C1 segment of cervical spinal cord (tissue), 14 donors: ENCODE data around the gene CREB3L2.
"Not testable (repeated sequence)": the region's sequence is repeated elsewhere in the genome, so short reads cannot be mapped to it uniquely, and the experiment has no call there.

ENCODE experiments used
- DNase-seq, 14 donors: peaks; one replicate each; lab custom pipeline; 2025; lab: John Stamatoyannopoulos, UW

The CREB3L2 gene

GRCh38 chr7:138001529-138002095 is at the start of gene CREB3L2:
Gene CREB3L2 (minus strand): TSS chr7:138002086. CDS start chr7:138001705, 381 bp downstream.
- DNase-seq, result peak in 7 of 14 donors; percentile 59 to 76 (median 73)

- no peak for DNase-seq
These were observed 47.7 kb upstream of the CREB3L2 start for GRCh38 chr7:138049505-138050116.

- no peak for DNase-seq
These were observed 46.0 kb upstream of the CREB3L2 start for GRCh38 chr7:138047907-138048306.

- DNase-seq, result no peak
These were observed 43.0 kb upstream of the CREB3L2 start for GRCh38 chr7:138044897-138045296.

- not testable (repeated sequence) for DNase-seq
These were observed 38.2 kb upstream of the CREB3L2 start for GRCh38 chr7:138040063-138040462.

GRCh38 chr7:138036135-138036534 is 34.2 kb upstream of the CREB3L2 start:
- no peak for DNase-seq

GRCh38 chr7:138033241-138033640 is 31.4 kb upstream of the CREB3L2 start:
- no peak for DNase-seq

GRCh38 chr7:138032770-138033169 is 30.9 kb upstream of the CREB3L2 start:
- no peak for DNase-seq

GRCh38 chr7:138032186-138032585 is 30.3 kb upstream of the CREB3L2 start:
- no peak for DNase-seq

- DNase-seq, result no peak
These were observed 28.9 kb upstream of the CREB3L2 start for GRCh38 chr7:138030679-138031351.

GRCh38 chr7:138029941-138030340 is 28.1 kb upstream of the CREB3L2 start:
- no peak for DNase-seq

- DNase-seq, result no peak
These were observed 27.2 kb upstream of the CREB3L2 start for GRCh38 chr7:138029126-138029525.

GRCh38 chr7:138027100-138027499 is 25.2 kb upstream of the CREB3L2 start:
- DNase-seq, result no peak

- no peak for DNase-seq
These were observed 23.6 kb upstream of the CREB3L2 start for GRCh38 chr7:138025215-138026186.

GRCh38 chr7:138024765-138025164 is 22.9 kb upstream of the CREB3L2 start:
- no peak for DNase-seq

- no peak for DNase-seq
These were observed 22.4 kb upstream of the CREB3L2 start for GRCh38 chr7:138024343-138024691.

GRCh38 chr7:138023618-138024342 is 21.9 kb upstream of the CREB3L2 start:
- DNase-seq, result no peak

- DNase-seq, result no peak
These were observed 20.0 kb upstream of the CREB3L2 start for GRCh38 chr7:138021889-138022288.

- no peak for DNase-seq
These were observed 16.1 kb upstream of the CREB3L2 start for GRCh38 chr7:138017992-138018391.

GRCh38 chr7:138015096-138015495 is 13.2 kb upstream of the CREB3L2 start:
- no peak for DNase-seq

GRCh38 chr7:138014686-138015085 is 12.8 kb upstream of the CREB3L2 start:
- no peak for DNase-seq
